ENCODE results near the gene SLC6A15. TPM values are rescaled to one million over a fixed set of nuclear protein-coding genes. Genes with fewer than 3 reads are reported as not detected.

Gene SLC6A15
- total and polyA plus RNA-seq, 2 donors (not counting 1 experiment from before 2014, with no cell fraction given), result 0.39 TPM; not detected in 1

DNA sequence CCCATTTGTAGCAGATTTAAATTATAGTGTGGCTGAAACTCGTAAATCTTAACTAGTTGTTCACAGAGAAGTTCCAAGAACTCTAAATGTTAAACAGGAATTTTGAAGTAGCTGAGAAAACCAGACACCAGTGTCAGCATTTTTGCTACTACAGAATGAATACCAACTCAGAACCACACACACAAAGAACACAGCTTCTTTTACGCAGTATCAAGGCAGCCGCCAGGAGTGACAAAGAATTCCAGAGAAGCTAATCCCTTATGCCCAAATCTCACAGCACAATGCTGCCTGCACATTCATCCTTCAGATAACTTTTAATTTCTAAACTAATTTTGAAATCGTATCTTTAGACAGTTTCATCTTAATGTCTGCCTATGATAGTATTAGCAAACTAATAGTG lies 37.4 kb downstream of the SLC6A15 start:
- Histone ChIP-seq H3K4me2 (replicated peaks; ENCODE audit: low read depth, low read length, poor library complexity, severe bottlenecking) (no peak overlapping the region), H3K79me2 (ENCODE audit: control insufficient read depth, insufficient read depth, low read length) (no peaks in the 10 kb centered on the region), H3K9ac (ENCODE audit: low read length) (no peak overlapping the region), H3K36me3 (replicated peaks in 1 of 2; ENCODE audit: control extremely low read depth in 1 of 2, control insufficient read depth in 1 of 2, extremely low read depth in 1 of 2, insufficient read depth in 2 of 2, low read length in 1 of 2) (no peaks in the 10 kb centered on the region), H3K9me3 (ENCODE audit: control extremely low read depth in 1 of 3, control insufficient read depth in 2 of 3, insufficient read depth in 1 of 3, low read length in 2 of 3) (no peaks in the 10 kb centered on the region), H3K27ac (ENCODE audit: low read length in 2 of 2) (no peak overlapping the region), H3K27me3 (replicated peaks in 1 of 4; ENCODE audit: control extremely low read depth in 1 of 4, control insufficient read depth in 3 of 4, insufficient read depth in 4 of 4, low read length in 3 of 4) (no peaks in the 10 kb centered on the region), H4K20me1 (ENCODE audit: control insufficient read depth, insufficient read depth, low read length, poor library complexity, severe bottlenecking) (no peaks in the 10 kb centered on the region), H3K4me3 (ENCODE audit: control extremely low read depth in 1 of 5, extremely low read depth in 1 of 5, insufficient read depth in 1 of 5, low read depth in 2 of 5, low read length in 4 of 5) (no peak overlapping the region), H2AFZ (ENCODE audit: insufficient read depth, low read depth, low read length, poor library complexity, severe bottlenecking) (no peak overlapping the region), H3K4me1 (ENCODE audit: control insufficient read depth in 2 of 2, insufficient read depth in 2 of 2, low read length in 2 of 2) (no peaks in the 10 kb centered on the region)
- H3K27me3 Mint-ChIP-seq, result no peaks in the 10 kb centered on the region
- no peak overlapping the region for H3K27ac Mint-ChIP-seq
- 94% methylated on average over 2 of the region's 4 CpGs for WGBS (ENCODE audit: insufficient coverage)
- intact Hi-C loops (cut with micrococcal nuclease), result loop anchor here (2.0 kb wide), 2 partner anchors 182 to 998 kb away; no protein-coding TSS in a partner anchor
- DNase-seq (no peak), ATAC-seq (ENCODE audit: low read depth) (no peak)
- H3K9me3 Mint-ChIP-seq (ENCODE audit: insufficient read depth), result no peaks in the 10 kb centered on the region
- no peak for TF ChIP-seq CTCF (IDR thresholded peaks at IDR 0.05)
- no peak for TF ChIP-seq EZH2 (IDR thresholded peaks at IDR 0.05; ENCODE audit: borderline replicate concordance, insufficient read depth, low read depth, low read length, poor library complexity, severe bottlenecking)
- ChIA-PET POLR2A (no interaction called here), CTCF (interaction anchor here (1.1 to 3.9 kb wide), 7 partner anchors 9 to 1046 kb away, joined by 3 to 33 read pairs (median 7); no protein-coding TSS in a partner anchor)
- no peak overlapping the region for H3K4me3 Mint-ChIP-seq
- H3K4me1 Mint-ChIP-seq, result no peaks in the 10 kb centered on the region

GRCh38 chr12:84874825-84875139 lies 37.8 kb downstream of the SLC6A15 start:
- DNase-seq (no peak), ATAC-seq (ENCODE audit: low read depth) (no peak)
- TF ChIP-seq EZH2 (IDR thresholded peaks at IDR 0.05; ENCODE audit: borderline replicate concordance, insufficient read depth, low read depth, low read length, poor library complexity, severe bottlenecking) (no peak), CTCF (IDR thresholded peaks at IDR 0.05) (peak; percentile 69)
- Mint-ChIP-seq H3K27ac (no peak overlapping the region), H3K4me3 (no peak overlapping the region), H3K4me1 (no peaks in the 10 kb centered on the region), H3K9me3 (ENCODE audit: insufficient read depth) (no peaks in the 10 kb centered on the region), H3K27me3 (no peaks in the 10 kb centered on the region)
- ChIA-PET POLR2A (no interaction called here), CTCF (interaction anchor here (1.1 to 3.9 kb wide), 7 partner anchors 9 to 1046 kb away, joined by 3 to 33 read pairs (median 7); no protein-coding TSS in a partner anchor)
- no peaks in the 10 kb centered on the region for H3K36me3 ChIP-seq (replicated peaks in 1 of 2; ENCODE audit: control extremely low read depth in 1 of 2, control insufficient read depth in 1 of 2, extremely low read depth in 1 of 2, insufficient read depth in 2 of 2, low read length in 1 of 2)
- H4K20me1 ChIP-seq (ENCODE audit: control insufficient read depth, insufficient read depth, low read length, poor library complexity, severe bottlenecking), result no peaks in the 10 kb centered on the region
- no peaks in the 10 kb centered on the region for H3K9me3 ChIP-seq (ENCODE audit: control extremely low read depth in 1 of 3, control insufficient read depth in 2 of 3, insufficient read depth in 1 of 3, low read length in 2 of 3)
- H3K4me3 ChIP-seq (ENCODE audit: control extremely low read depth in 1 of 5, extremely low read depth in 1 of 5, insufficient read depth in 1 of 5, low read depth in 2 of 5, low read length in 4 of 5), result no peak overlapping the region
- no peaks in the 10 kb centered on the region for H3K4me1 ChIP-seq (ENCODE audit: control insufficient read depth in 2 of 2, insufficient read depth in 2 of 2, low read length in 2 of 2)
- H2AFZ ChIP-seq (ENCODE audit: insufficient read depth, low read depth, low read length, poor library complexity, severe bottlenecking), result no peak overlapping the region
- H3K79me2 ChIP-seq (ENCODE audit: control insufficient read depth, insufficient read depth, low read length), result no peaks in the 10 kb centered on the region
- intact Hi-C loops (cut with micrococcal nuclease), result loop anchor here (2.0 kb wide), 2 partner anchors 182 to 998 kb away; no protein-coding TSS in a partner anchor
- H3K27me3 ChIP-seq (replicated peaks in 1 of 4; ENCODE audit: control extremely low read depth in 1 of 4, control insufficient read depth in 3 of 4, insufficient read depth in 4 of 4, low read length in 3 of 4), result no peaks in the 10 kb centered on the region
- no peak overlapping the region for H3K27ac ChIP-seq (ENCODE audit: low read length in 2 of 2)
- no peak overlapping the region for H3K4me2 ChIP-seq (replicated peaks; ENCODE audit: low read depth, low read length, poor library complexity, severe bottlenecking)
- H3K9ac ChIP-seq (ENCODE audit: low read length), result no peak overlapping the region

All from B cell (primary cell).